PC-9 (cell line): Measurements from ENCODE around the gene RAB4A. TPM values are rescaled to one million over a fixed set of nuclear protein-coding genes. Genes with fewer than 3 reads are reported as not detected.

Experiments
- BruUV-seq: library from RNA; stranded (reverse); fragments of 400-500 nt; replicated peaks from 2 replicates; lab custom pipeline; 2021; lab: Mats Ljungman, UMichigan
- CTCF ChIA-PET: fragments of 300-600 bp; sonication (Branson Sonifier 250); formaldehyde crosslinking; loops from one replicate; lab custom pipeline; 2022; ENCODE audit warnings: antibody characterized with exemption; lab: Charles Lee
- POLR2A ChIA-PET: fragments of 300-600 bp; sonication (Branson Sonifier 250); formaldehyde crosslinking; loops from one replicate; lab custom pipeline; 2022; ENCODE audit warnings: antibody characterized with exemption; ENCODE audit not compliant: unreplicated experiment; lab: Charles Lee
- DNase-seq, 2 experiments: peaks; one replicate each; pipeline versions ENCODE4 v3.0.0 to v3.0.0-alpha.2; 2015 to 2022; ENCODE audit warnings: mixed read lengths in 1 of 2
- H2AFZ ChIP-seq: fragments of 200-600 bp; sonication (generic); 2 replicates; pipeline ENCODE4 v1.8.1; 2017; ENCODE audit warnings: antibody characterized with exemption
- H3F3A ChIP-seq: fragments of 200-600 bp; sonication (generic); 2 replicates; pipeline ENCODE4 v1.8.1; 2017; ENCODE audit warnings: antibody characterized with exemption, mild to moderate bottlenecking, low read depth; ENCODE audit not compliant: insufficient read depth
- H3K27ac ChIP-seq: fragments of 200-600 bp; sonication (generic); 2 replicates; pipeline ENCODE4 v1.6.1; 2016; ENCODE audit warnings: mixed run types
- H3K27me3 ChIP-seq: fragments of 200-600 bp; sonication (generic); 2 replicates; pipeline ENCODE4 v1.6.1; 2016; ENCODE audit warnings: low read depth, mixed run types; ENCODE audit not compliant: insufficient read depth
- H3K36me3 ChIP-seq: fragments of 200-600 bp; sonication (generic); 2 replicates; pipeline ENCODE4 v1.6.1; 2016; ENCODE audit warnings: low read depth, mixed run types
- H3K4me1 ChIP-seq: fragments of 200-600 bp; sonication (generic); replicated peaks from 2 replicates; pipeline ENCODE4 v1.6.1; 2016; ENCODE audit warnings: mixed run types; ENCODE audit not compliant: insufficient read depth
- H3K4me2 ChIP-seq: fragments of 200-600 bp; sonication (generic); 2 replicates; pipeline ENCODE4 v1.6.1; 2017; ENCODE audit warnings: mixed run types
- H3K4me3 ChIP-seq: fragments of 200-600 bp; sonication (generic); 2 replicates; pipeline ENCODE4 v1.6.1; 2016; ENCODE audit warnings: mixed run types
- H3K79me2 ChIP-seq: fragments of 200-600 bp; sonication (generic); 2 replicates; pipeline ENCODE4 v1.6.1; 2017; ENCODE audit warnings: low read depth, mixed run types
- H3K9me2 ChIP-seq: fragments of 200-600 bp; sonication (generic); 2 replicates; pipeline ENCODE4 v1.8.1; 2017; ENCODE audit warnings: mild to moderate bottlenecking; ENCODE audit not compliant: insufficient read depth
- H3K9me3 ChIP-seq: fragments of 200-600 bp; sonication (generic); 2 replicates; pipeline ENCODE4 v1.8.1; 2016; ENCODE audit warnings: low read depth; ENCODE audit not compliant: insufficient read depth
- H4K20me1 ChIP-seq: fragments of 200-600 bp; sonication (generic); 2 replicates; pipeline ENCODE4 v1.8.1; 2017; ENCODE audit not compliant: insufficient read depth
- CTCF ChIP-seq: fragments of 200-600 bp; sonication (generic); conservative IDR thresholded peaks from 2 replicates; pipeline ENCODE4 v1.6.1; 2017; ENCODE audit warnings: mixed run types, antibody characterized with exemption, mild to moderate bottlenecking, moderate library complexity
- EZH2 ChIP-seq: fragments of 200-600 bp; sonication (generic); IDR thresholded peaks from 2 replicates; pipeline ENCODE4 v1.8.0; 2017; ENCODE audit warnings: antibody characterized with exemption, low read depth
- intact Hi-C: fragments of 100-400 bp; cut with micrococcal nuclease; formaldehyde crosslinking; loops from one replicate; pipeline ENCODE4 v1.10.0; 2022; ENCODE audit not compliant: unreplicated experiment
- total RNA-seq: library from RNA; stranded (reverse); gene quantifications from 2 replicates; pipeline ENCODE4 v1.2.3, GENCODE V29; 2021

The RAB4A gene
- total RNA-seq, 1 experiment from 2014 or later = 29.0 TPM

DNA sequence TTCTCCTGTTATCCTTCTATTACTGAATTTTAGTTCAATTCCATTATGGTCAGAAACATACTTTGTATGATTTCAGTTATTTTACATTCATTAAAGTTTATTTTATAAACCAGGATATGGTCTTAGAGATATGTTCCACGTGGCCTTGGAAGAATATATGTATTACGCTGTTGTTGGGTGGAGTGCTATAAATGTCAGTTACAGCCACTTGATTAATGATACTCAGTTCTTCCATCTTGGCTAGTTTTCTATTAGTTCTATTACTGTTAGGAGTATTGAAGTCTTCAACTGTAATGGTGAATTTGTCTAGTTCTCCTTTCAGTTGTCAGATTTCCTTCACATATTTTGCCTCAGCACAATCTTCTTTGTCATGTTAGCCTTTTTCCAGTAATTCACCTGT is 45.3 kb downstream of the RAB4A start:
- POLR2A ChIA-PET = no interaction called here
- intact Hi-C loops = no loop called here
- H3K36me3 ChIP-seq = no peaks in the 10 kb centered on the region
- no peak for TF ChIP-seq EZH2
- no peak for TF ChIP-seq CTCF
- no peaks in the 10 kb centered on the region for H4K20me1 ChIP-seq
- H3K9me2 ChIP-seq = no peaks in the 10 kb centered on the region
- H3K4me2 ChIP-seq = no peak overlapping the region
- CTCF ChIA-PET = no interaction called here
- H3F3A ChIP-seq = no peaks in the 10 kb centered on the region
- no peaks in the 10 kb centered on the region for H3K27me3 ChIP-seq
- no peaks in the 10 kb centered on the region for H3K4me1 ChIP-seq
- no peak overlapping the region for H2AFZ ChIP-seq
- no peak for DNase-seq
- no peak overlapping the region for H3K27ac ChIP-seq
- no peaks in the 10 kb centered on the region for H3K9me3 ChIP-seq
- H3K4me3 ChIP-seq = no peak overlapping the region
- no peaks in the 10 kb centered on the region for H3K79me2 ChIP-seq
- no TSS peak for BruUV-seq

DNA sequence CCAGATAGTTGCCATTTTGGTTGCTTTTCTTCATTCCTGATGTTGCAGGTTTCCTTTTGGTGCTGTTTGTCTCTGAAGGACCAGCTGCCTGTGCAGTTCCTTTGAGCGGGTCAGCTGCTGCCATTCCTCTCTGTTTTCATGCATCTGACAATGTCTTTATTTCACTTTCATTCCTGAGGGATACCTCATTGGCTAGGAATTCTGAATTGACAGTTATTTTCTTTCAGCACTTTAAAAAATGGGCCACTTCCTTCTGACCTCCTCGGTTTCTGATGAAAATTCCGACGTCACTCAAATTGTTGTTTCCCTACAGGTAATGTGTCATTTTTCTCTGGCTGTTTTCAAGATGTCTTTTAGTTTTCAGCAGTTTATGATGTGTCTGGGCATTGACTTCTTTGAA is 47.1 kb downstream of the RAB4A start:
- TF ChIP-seq CTCF (no peak), EZH2 (no peak)

GRCh38 chr1:229319487-229319886 is 48.6 kb downstream of the RAB4A start:
- no peaks in the 10 kb centered on the region for H3K4me1 ChIP-seq
- BruUV-seq = no TSS peak
- 0 out of 2 replicates have a peak, but pooled peaks cover 6% of the 10 kb centered on the region for H3K36me3 ChIP-seq
- TF ChIP-seq EZH2 = no peak
- TF ChIP-seq CTCF = no peak
- no peaks in the 10 kb centered on the region for H4K20me1 ChIP-seq
- H3K27me3 ChIP-seq = no peaks in the 10 kb centered on the region
- H3F3A ChIP-seq = no peaks in the 10 kb centered on the region
- no peak for DNase-seq
- no peak overlapping the region for H2AFZ ChIP-seq
- ChIA-PET CTCF (no interaction called here), POLR2A (no interaction called here)
- no peak overlapping the region for H3K4me2 ChIP-seq
- no peaks in the 10 kb centered on the region for H3K9me2 ChIP-seq
- H3K79me2 ChIP-seq = no peaks in the 10 kb centered on the region
- H3K9me3 ChIP-seq = no peaks in the 10 kb centered on the region
- intact Hi-C loops = no loop called here
- no peak overlapping the region for H3K27ac ChIP-seq
- no peak overlapping the region for H3K4me3 ChIP-seq

More for the DNA sequence above, 47.1 kb downstream of the RAB4A start:
- BruUV-seq = no TSS peak
- Histone ChIP-seq H3K9me3 (no peaks in the 10 kb centered on the region), H4K20me1 (no peaks in the 10 kb centered on the region), H3K4me2 (no peak overlapping the region), H3K4me1 (no peaks in the 10 kb centered on the region), H3K9me2 (no peaks in the 10 kb centered on the region), H3K27ac (no peak overlapping the region), H2AFZ (no peak overlapping the region), H3K4me3 (no peak overlapping the region), H3F3A (no peaks in the 10 kb centered on the region), H3K79me2 (no peaks in the 10 kb centered on the region), H3K27me3 (no peaks in the 10 kb centered on the region), H3K36me3 (no peaks in the 10 kb centered on the region)
- no peak for DNase-seq
- CTCF ChIA-PET = no interaction called here
- intact Hi-C loops = no loop called here
- POLR2A ChIA-PET = no interaction called here
